Measurements from ENCODE around the gene ANKS1A.

The ANKS1A gene

DNA sequence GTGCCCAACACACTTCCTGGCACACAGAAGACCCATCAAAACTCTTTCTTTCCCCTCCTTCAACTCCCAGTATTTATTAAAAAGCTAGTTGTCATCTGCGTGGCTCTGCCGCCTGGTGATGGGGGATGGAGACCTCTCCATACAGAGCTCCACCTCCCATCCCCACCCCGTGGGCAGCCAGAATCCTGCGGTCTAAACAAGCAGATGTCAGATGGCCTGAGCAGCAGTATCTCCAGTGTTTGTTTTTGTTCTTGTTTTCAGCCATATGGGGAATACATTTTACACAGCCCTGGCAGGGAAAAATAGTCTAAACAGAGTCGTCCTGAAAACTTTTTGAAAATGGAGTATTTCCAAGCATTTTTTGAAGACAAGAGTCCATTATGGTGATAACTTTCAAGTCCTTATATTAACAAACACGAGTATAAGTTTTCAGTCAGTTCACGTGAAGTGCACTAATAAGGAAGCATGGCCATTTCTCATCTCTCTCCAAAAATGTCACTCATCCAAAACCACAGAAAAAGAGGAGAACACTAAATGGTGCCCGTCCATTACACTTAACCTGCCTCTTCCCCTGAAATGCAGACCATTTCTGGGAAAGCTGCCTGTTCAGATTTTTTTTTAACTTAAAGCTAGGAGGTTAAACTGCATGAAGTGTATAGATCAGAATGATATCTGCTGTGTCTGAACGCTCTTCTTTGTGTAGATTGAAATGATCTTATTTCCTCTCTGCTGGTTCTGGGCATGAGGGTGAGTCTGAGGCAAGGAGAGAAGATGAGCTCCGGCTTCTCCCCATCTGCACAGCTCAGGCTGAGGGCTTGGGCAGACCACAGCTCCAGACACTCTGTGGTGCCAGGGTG lies 161.1 kb downstream of the ANKS1A start:
- Histone ChIP-seq H3K27me3 (ENCODE audit: insufficient read depth, low read depth) (no peaks in the 10 kb centered on the region), H3K4me3 (IDR thresholded peaks at IDR 0.05; ENCODE audit: insufficient read depth, low read depth, low read length) (no peak overlapping the region), H3K4me2 (peak overlapping the region; percentile 74), H2AFZ (ENCODE audit: low read depth) (no peak overlapping the region), H3K79me2 (ENCODE audit: insufficient read depth, low read depth) (no peaks in the 10 kb centered on the region; the same call in 1 of the 2 replicates), H4K20me1 (ENCODE audit: insufficient read depth) (no peaks in the 10 kb centered on the region), H3K36me3 (ENCODE audit: insufficient read depth) (no peaks in the 10 kb centered on the region), H3K4me1 (ENCODE audit: low read depth, poor library complexity, severe bottlenecking) (peaks cover 81% of the 10 kb centered on the region), H3K9ac (peak overlapping the region; percentile 87), H3K27ac (peak overlapping the region; percentile 99)
- TF ChIP-seq CTCF (conservative IDR thresholded peaks at IDR 0.05; ENCODE audit: low read depth, low read length), result no peak

DNA sequence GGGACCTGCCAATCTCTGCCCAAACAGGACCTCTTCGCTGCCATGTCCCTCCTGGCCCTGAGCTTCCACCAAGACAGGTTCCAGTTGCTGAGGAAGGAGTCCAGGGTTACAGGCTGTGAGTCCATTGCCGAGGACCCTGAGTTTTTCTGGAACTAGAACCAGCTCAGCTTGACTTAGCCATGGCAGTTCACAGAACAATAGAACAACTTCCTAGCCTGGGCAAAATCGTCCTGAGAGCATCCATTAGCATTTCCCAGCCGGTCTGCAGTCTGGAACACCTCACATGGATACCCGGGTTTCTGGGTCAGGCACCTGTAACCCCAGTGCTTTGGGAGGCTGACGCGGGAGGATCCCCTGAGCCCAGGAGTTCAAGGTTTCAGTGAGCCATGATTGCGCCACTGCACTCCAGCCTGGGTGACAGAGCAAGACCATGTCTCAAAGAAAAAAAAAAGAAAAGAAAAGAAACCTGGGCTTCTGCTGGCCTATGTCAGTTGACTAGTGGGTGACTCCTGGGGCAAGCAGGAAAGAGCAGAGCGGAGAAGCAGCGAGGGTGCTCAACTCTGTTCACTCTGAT lies 161.8 kb downstream of the ANKS1A start:
- Histone ChIP-seq H4K20me1 (ENCODE audit: insufficient read depth) (no peaks in the 10 kb centered on the region), H3K4me1 (ENCODE audit: low read depth, poor library complexity, severe bottlenecking) (peaks cover 74% of the 10 kb centered on the region), H3K27me3 (ENCODE audit: insufficient read depth, low read depth) (no peaks in the 10 kb centered on the region), H3K27ac (peak overlapping the region; percentile 99), H3K9ac (peak overlapping the region; percentile 87; the same call in 1 of the 2 replicates), H3K4me3 (IDR thresholded peaks at IDR 0.05; ENCODE audit: insufficient read depth, low read depth, low read length) (no peak overlapping the region), H3K79me2 (ENCODE audit: insufficient read depth, low read depth) (no peaks in the 10 kb centered on the region), H3K4me2 (peak overlapping the region; percentile 74), H3K36me3 (ENCODE audit: insufficient read depth) (no peaks in the 10 kb centered on the region), H2AFZ (ENCODE audit: low read depth) (no peak overlapping the region)
- no peak for TF ChIP-seq CTCF (conservative IDR thresholded peaks at IDR 0.05; ENCODE audit: low read depth, low read length)

- H2AFZ ChIP-seq (ENCODE audit: low read depth), result no peak overlapping the region
- H4K20me1 ChIP-seq (ENCODE audit: insufficient read depth), result no peaks in the 10 kb centered on the region
- H3K4me3 ChIP-seq (IDR thresholded peaks at IDR 0.05; ENCODE audit: insufficient read depth, low read depth, low read length), result no peak overlapping the region
- H3K36me3 ChIP-seq (ENCODE audit: insufficient read depth), result no peaks in the 10 kb centered on the region
- peak overlapping the region; percentile 74; the same call in 1 of the 2 replicates for H3K4me2 ChIP-seq
- H3K4me1 ChIP-seq (ENCODE audit: low read depth, poor library complexity, severe bottlenecking), result peaks cover 69% of the 10 kb centered on the region
- no peaks in the 10 kb centered on the region for H3K27me3 ChIP-seq (ENCODE audit: insufficient read depth, low read depth)
- H3K79me2 ChIP-seq (ENCODE audit: insufficient read depth, low read depth), result no peaks in the 10 kb centered on the region
- peak overlapping the region; percentile 87; the same call in 1 of the 2 replicates for H3K9ac ChIP-seq
- TF ChIP-seq CTCF (conservative IDR thresholded peaks at IDR 0.05; ENCODE audit: low read depth, low read length), result no peak
- peak overlapping the region; percentile 99 for H3K27ac ChIP-seq
Observed at GRCh38 chr6:35051396-35051795, 162.3 kb downstream of the ANKS1A start.

- H3K4me2 ChIP-seq, result no peak overlapping the region; the same call in 1 of the 2 replicates
- H3K27me3 ChIP-seq (ENCODE audit: insufficient read depth, low read depth), result no peaks in the 10 kb centered on the region
- no peak overlapping the region for H2AFZ ChIP-seq (ENCODE audit: low read depth)
- no peaks in the 10 kb centered on the region for H4K20me1 ChIP-seq (ENCODE audit: insufficient read depth)
- no peak for TF ChIP-seq CTCF (conservative IDR thresholded peaks at IDR 0.05; ENCODE audit: low read depth, low read length)
- no peak overlapping the region for H3K9ac ChIP-seq
- peak overlapping the region; percentile 99 for H3K27ac ChIP-seq
- H3K36me3 ChIP-seq (ENCODE audit: insufficient read depth), result no peaks in the 10 kb centered on the region
- peaks cover 62% of the 10 kb centered on the region for H3K4me1 ChIP-seq (ENCODE audit: low read depth, poor library complexity, severe bottlenecking)
- no peak overlapping the region for H3K4me3 ChIP-seq (IDR thresholded peaks at IDR 0.05; ENCODE audit: insufficient read depth, low read depth, low read length)
- H3K79me2 ChIP-seq (ENCODE audit: insufficient read depth, low read depth), result no peaks in the 10 kb centered on the region
Observed at GRCh38 chr6:35051997-35052583, 163.0 kb downstream of the ANKS1A start.

Measured in KMS-11 (cell line).